ENCODE results near the gene ELL2. TPM values are rescaled to one million over a fixed set of nuclear protein-coding genes. Genes with fewer than 3 reads are reported as not detected.
"Not testable (repeated sequence)": the region's sequence is repeated elsewhere in the genome, so short reads cannot be mapped to it uniquely, and the experiment has no call there.

ELL2 gene
- total RNA-seq, 1 donor from 2014 or later: 50.8 TPM

- TF ChIP-seq CTCF (IDR thresholded peaks at IDR 0.05): no peak
- DNase-seq (ENCODE audit: extremely low spot score, unreplicated experiment): no peak
- no peaks in the 10 kb centered on the region for H3K36me3 Mint-ChIP-seq (ENCODE audit: unreplicated experiment)
- H3K4me3 Mint-ChIP-seq (ENCODE audit: unreplicated experiment): no peak overlapping the region
- H3K27ac Mint-ChIP-seq (ENCODE audit: unreplicated experiment): no peak overlapping the region
- no peaks in the 10 kb centered on the region for H3K9me3 Mint-ChIP-seq (ENCODE audit: unreplicated experiment)
- peaks cover 14% of the 10 kb centered on the region for H3K4me1 Mint-ChIP-seq (ENCODE audit: unreplicated experiment)
- H3K27me3 Mint-ChIP-seq (ENCODE audit: unreplicated experiment): no peaks in the 10 kb centered on the region
Observed at GRCh38 chr5:95852567-95852966, 109.1 kb downstream of the ELL2 start.

GRCh38 chr5:95851141-95851540, 110.5 kb downstream of the ELL2 start:
- not testable (repeated sequence) for DNase-seq (ENCODE audit: extremely low spot score, unreplicated experiment); H3K4me1 Mint-ChIP-seq (ENCODE audit: unreplicated experiment); H3K4me3 Mint-ChIP-seq (ENCODE audit: unreplicated experiment); H3K27me3 Mint-ChIP-seq (ENCODE audit: unreplicated experiment); H3K36me3 Mint-ChIP-seq (ENCODE audit: unreplicated experiment); H3K9me3 Mint-ChIP-seq (ENCODE audit: unreplicated experiment); H3K27ac Mint-ChIP-seq (ENCODE audit: unreplicated experiment)

GRCh38 chr5:95850391-95850894, 111.2 kb downstream of the ELL2 start:
- Mint-ChIP-seq H3K27me3 (ENCODE audit: unreplicated experiment) (no peaks in the 10 kb centered on the region), H3K4me3 (ENCODE audit: unreplicated experiment) (no peak overlapping the region), H3K36me3 (ENCODE audit: unreplicated experiment) (no peaks in the 10 kb centered on the region), H3K27ac (ENCODE audit: unreplicated experiment) (no peak overlapping the region), H3K4me1 (ENCODE audit: unreplicated experiment) (peaks cover 8% of the 10 kb centered on the region), H3K9me3 (ENCODE audit: unreplicated experiment) (no peaks in the 10 kb centered on the region)
- DNase-seq (ENCODE audit: extremely low spot score, unreplicated experiment): no peak
- TF ChIP-seq CTCF (IDR thresholded peaks at IDR 0.05): no peak

- Mint-ChIP-seq H3K4me1 (ENCODE audit: unreplicated experiment) (peaks cover 8% of the 10 kb centered on the region), H3K27me3 (ENCODE audit: unreplicated experiment) (no peaks in the 10 kb centered on the region), H3K36me3 (ENCODE audit: unreplicated experiment) (no peaks in the 10 kb centered on the region), H3K9me3 (ENCODE audit: unreplicated experiment) (no peaks in the 10 kb centered on the region), H3K4me3 (ENCODE audit: unreplicated experiment) (no peak overlapping the region), H3K27ac (ENCODE audit: unreplicated experiment) (no peak overlapping the region)
- no peak for TF ChIP-seq CTCF (IDR thresholded peaks at IDR 0.05)
- DNase-seq (ENCODE audit: extremely low spot score, unreplicated experiment): no peak
Observed at GRCh38 chr5:95848701-95849100, 113.0 kb downstream of the ELL2 start.

GRCh38 chr5:95847261-95847592, 114.4 kb downstream of the ELL2 start:
- Mint-ChIP-seq H3K36me3 (ENCODE audit: unreplicated experiment) (no peaks in the 10 kb centered on the region), H3K27me3 (ENCODE audit: unreplicated experiment) (no peaks in the 10 kb centered on the region), H3K9me3 (ENCODE audit: unreplicated experiment) (no peaks in the 10 kb centered on the region), H3K4me3 (ENCODE audit: unreplicated experiment) (no peak overlapping the region), H3K27ac (ENCODE audit: unreplicated experiment) (no peak overlapping the region), H3K4me1 (ENCODE audit: unreplicated experiment) (peaks cover 13% of the 10 kb centered on the region)
- no peak for TF ChIP-seq CTCF (IDR thresholded peaks at IDR 0.05)
- DNase-seq (ENCODE audit: extremely low spot score, unreplicated experiment): no peak

Measured in osteocyte (in vitro differentiated cells).